K562 (cell line): ENCODE results near the gene PILRA.

Experiments
- CCAR2 ChIP-seq: fragments of 200-400 bp; formaldehyde crosslinking; IDR thresholded peaks from 2 replicates; pipeline ENCODE4 v1.6.1; 2017; ENCODE audit warnings: mild to moderate bottlenecking, low read depth, low read length
- EZH2 ChIP-seq: IDR thresholded peaks from 2 replicates; pipeline ENCODE4 v1.6.1; 2012; ENCODE audit warnings: low read depth, mild to moderate bottlenecking, inconsistent platforms, low read length, borderline replicate concordance
- FOXK1 ChIP-seq: sonication (generic); formaldehyde crosslinking; IDR thresholded peaks from 2 replicates; pipeline ENCODE4 v1.8.0; 2022; ENCODE audit warnings: missing genetic modification reagents, mild to moderate bottlenecking, borderline replicate concordance
- NCOR1 ChIP-seq: fragments of 450-650 bp; IDR thresholded peaks from 2 replicates; pipeline ENCODE4 v1.6.1; 2016; ENCODE audit warnings: mild to moderate bottlenecking, moderate library complexity
- PHF21A ChIP-seq: fragments of 450-650 bp; IDR thresholded peaks from 2 replicates; pipeline ENCODE4 v1.6.1; 2017; ENCODE audit warnings: low read depth, borderline replicate concordance
- USF1 ChIP-seq: sonication (generic); formaldehyde crosslinking; IDR thresholded peaks from 2 replicates; pipeline ENCODE4 v1.9.0; 2022; ENCODE audit warnings: mild to moderate bottlenecking, missing genetic modification reagents
- ZNF592 ChIP-seq: fragments of 450-650 bp; IDR thresholded peaks from 2 replicates; pipeline ENCODE4 v1.6.1; 2017; ENCODE audit warnings: antibody characterized with exemption, mild to moderate bottlenecking
- TF ChIP-seq, protein P1 (sequence below): fragments of 150-350 bp; IDR thresholded peaks from 2 replicates; pipeline ENCODE4 v1.6.1; 2014; ENCODE audit warnings: low read depth, mild to moderate bottlenecking, low read length, borderline replicate concordance
- TF ChIP-seq, protein P2 (sequence below): sonication (generic); formaldehyde crosslinking; IDR thresholded peaks from 2 replicates; pipeline ENCODE4 v1.8.0; 2022; ENCODE audit warnings: mild to moderate bottlenecking, missing genetic modification reagents, borderline replicate concordance

- TF ChIP-seq, protein P1, sequence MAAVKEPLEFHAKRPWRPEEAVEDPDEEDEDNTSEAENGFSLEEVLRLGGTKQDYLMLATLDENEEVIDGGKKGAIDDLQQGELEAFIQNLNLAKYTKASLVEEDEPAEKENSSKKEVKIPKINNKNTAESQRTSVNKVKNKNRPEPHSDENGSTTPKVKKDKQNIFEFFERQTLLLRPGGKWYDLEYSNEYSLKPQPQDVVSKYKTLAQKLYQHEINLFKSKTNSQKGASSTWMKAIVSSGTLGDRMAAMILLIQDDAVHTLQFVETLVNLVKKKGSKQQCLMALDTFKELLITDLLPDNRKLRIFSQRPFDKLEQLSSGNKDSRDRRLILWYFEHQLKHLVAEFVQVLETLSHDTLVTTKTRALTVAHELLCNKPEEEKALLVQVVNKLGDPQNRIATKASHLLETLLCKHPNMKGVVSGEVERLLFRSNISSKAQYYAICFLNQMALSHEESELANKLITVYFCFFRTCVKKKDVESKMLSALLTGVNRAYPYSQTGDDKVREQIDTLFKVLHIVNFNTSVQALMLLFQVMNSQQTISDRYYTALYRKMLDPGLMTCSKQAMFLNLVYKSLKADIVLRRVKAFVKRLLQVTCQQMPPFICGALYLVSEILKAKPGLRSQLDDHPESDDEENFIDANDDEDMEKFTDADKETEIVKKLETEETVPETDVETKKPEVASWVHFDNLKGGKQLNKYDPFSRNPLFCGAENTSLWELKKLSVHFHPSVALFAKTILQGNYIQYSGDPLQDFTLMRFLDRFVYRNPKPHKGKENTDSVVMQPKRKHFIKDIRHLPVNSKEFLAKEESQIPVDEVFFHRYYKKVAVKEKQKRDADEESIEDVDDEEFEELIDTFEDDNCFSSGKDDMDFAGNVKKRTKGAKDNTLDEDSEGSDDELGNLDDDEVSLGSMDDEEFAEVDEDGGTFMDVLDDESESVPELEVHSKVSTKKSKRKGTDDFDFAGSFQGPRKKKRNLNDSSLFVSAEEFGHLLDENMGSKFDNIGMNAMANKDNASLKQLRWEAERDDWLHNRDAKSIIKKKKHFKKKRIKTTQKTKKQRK: no peak
- no peak for TF ChIP-seq CCAR2
- TF ChIP-seq ZNF592: no peak
- TF ChIP-seq NCOR1: no peak
- TF ChIP-seq PHF21A: no peak
- TF ChIP-seq, protein P2, sequence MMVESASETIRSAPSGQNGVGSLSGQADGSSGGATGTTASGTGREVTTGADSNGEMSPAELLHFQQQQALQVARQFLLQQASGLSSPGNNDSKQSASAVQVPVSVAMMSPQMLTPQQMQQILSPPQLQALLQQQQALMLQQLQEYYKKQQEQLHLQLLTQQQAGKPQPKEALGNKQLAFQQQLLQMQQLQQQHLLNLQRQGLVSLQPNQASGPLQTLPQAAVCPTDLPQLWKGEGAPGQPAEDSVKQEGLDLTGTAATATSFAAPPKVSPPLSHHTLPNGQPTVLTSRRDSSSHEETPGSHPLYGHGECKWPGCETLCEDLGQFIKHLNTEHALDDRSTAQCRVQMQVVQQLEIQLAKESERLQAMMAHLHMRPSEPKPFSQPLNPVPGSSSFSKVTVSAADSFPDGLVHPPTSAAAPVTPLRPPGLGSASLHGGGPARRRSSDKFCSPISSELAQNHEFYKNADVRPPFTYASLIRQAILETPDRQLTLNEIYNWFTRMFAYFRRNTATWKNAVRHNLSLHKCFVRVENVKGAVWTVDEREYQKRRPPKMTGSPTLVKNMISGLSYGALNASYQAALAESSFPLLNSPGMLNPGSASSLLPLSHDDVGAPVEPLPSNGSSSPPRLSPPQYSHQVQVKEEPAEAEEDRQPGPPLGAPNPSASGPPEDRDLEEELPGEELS (CRISPR knock-in tag): no peak
- TF ChIP-seq EZH2: no peak
- TF ChIP-seq USF1 (CRISPR knock-in tag): no peak
- no peak for TF ChIP-seq FOXK1 (CRISPR knock-in tag)
Measured at GRCh38 chr7:100378114-100378755, 4.9 kb downstream of the PILRA start.
